HG03354 (cell line): ENCODE results near the gene SLC7A6.

ENCODE experiments used
- ATAC-seq: cut with Tn5 transposase; IDR thresholded peaks from one replicate; pipeline ENCODE4 v1.9.1; 2021; ENCODE audit warnings: mild to moderate bottlenecking; ENCODE audit not compliant: unreplicated experiment, poor library complexity, severe bottlenecking

Gene SLC7A6

GRCh38 chr16:68335175-68335574, 70.8 kb downstream of the SLC7A6 start:
- no peak for ATAC-seq

- ATAC-seq: no peak
Observed at GRCh38 chr16:68338326-68339119, 74.2 kb downstream of the SLC7A6 start.

GRCh38 chr16:68339214-68339613, 74.9 kb downstream of the SLC7A6 start:
- no peak for ATAC-seq

DNA sequence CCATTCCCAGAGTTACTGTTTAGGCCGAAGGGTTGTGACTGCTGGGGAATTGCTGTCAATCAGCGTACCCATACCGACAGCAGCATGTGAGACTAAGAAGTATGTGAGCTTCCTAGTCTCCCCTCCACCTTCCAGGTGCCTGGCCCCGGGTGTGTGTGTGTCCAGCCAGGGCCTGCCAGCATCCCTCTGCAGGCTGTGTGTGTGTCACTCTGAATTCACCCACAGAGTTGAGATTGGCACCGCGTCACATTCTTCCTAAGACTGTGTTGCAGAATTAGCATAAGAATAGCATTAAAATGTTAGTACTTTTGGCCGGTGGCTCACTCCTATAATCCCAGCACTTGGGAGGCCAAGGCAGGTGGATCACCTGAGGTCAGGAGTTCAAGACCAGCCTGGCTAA, 78.3 kb downstream of the SLC7A6 start:
- no peak for ATAC-seq

DNA sequence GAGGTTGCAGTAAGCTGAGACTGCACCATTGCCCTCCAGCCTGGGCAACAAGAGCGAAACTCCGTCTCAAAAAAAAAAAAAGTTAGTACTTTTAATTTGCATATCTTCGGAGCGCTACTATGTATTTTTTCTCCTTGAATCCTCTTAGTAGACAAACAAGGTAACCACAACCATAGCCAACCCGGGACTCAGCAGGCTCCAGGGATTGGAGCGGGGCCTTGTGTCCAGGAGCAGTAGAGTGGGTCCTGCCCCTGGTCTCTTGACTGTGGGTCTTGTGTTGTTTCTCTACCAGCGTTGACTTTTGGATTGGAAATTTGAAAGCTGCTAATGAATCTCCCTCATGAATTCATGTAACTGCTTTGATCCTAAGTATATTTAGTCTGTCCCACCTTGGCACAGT, 78.8 kb downstream of the SLC7A6 start:
- no peak for ATAC-seq

GRCh38 chr16:68344252-68344651, 79.9 kb downstream of the SLC7A6 start:
- no peak for ATAC-seq

GRCh38 chr16:68345351-68345810, 81.1 kb downstream of the SLC7A6 start:
- no peak for ATAC-seq

DNA sequence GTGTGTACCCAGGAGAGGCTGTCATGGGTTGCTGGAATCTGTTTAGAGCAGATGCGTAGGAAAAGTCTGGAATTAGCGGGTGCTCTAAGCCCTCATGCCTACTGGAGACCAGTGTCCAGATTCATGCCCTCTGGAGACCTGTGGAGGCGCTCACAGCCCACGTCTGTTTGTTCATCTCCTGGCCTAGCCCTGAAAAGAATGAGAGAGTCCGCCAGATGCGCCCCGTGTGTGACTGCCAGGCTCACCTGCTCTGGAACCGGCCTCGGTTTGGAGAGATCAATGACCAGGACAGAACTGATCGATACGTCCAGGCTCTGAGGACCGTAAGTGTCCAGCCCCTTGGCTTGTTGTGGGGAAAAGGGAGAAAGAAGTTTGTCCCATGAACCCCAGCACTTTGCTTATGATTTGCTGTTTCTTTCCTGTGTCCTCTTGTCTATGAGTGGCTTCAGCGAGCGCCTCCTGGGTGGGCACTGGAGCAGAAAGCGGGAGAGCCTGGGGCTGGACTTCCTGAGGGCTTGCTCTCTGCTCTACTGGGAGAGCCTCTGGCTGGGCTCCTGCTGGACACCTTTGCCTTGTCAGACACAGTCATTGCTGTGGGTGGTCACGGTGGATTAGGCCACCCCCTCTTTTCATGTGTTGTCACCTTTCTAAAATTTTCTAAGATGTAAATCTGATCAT, 81.8 kb downstream of the SLC7A6 start:
- ATAC-seq: no peak

DNA sequence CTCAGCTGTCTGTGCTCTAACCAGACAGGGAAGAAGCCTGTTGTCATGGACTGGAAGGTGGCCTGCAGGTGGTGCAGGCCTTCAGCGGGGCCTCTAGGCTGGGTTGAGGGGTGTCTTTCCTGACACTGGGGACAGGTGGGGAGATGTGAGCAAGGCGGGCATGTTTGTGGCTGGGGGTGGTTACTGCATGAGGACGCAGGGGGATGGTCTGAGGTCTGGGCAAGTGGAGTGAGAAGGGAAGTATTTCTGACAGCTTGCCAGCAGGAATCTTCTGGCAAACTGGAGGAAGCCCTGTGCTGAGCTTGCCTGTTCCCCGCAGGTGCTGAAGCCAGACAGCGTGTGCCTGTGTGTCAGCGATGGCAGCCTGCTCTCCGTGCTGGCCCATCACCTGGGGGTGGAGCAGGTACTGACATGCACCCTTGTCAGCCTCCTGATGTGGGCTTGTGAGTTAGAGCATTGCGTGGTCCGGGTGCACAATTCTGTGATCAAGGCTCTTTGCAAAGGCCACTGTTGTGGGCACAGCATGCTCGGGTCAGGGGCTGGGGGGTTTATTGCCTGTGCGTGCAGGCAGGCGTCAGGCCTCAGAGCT, 82.7 kb downstream of the SLC7A6 start:
- no peak for ATAC-seq

- ATAC-seq: no peak
Observed at GRCh38 chr16:68347605-68348004, 83.3 kb downstream of the SLC7A6 start.

DNA sequence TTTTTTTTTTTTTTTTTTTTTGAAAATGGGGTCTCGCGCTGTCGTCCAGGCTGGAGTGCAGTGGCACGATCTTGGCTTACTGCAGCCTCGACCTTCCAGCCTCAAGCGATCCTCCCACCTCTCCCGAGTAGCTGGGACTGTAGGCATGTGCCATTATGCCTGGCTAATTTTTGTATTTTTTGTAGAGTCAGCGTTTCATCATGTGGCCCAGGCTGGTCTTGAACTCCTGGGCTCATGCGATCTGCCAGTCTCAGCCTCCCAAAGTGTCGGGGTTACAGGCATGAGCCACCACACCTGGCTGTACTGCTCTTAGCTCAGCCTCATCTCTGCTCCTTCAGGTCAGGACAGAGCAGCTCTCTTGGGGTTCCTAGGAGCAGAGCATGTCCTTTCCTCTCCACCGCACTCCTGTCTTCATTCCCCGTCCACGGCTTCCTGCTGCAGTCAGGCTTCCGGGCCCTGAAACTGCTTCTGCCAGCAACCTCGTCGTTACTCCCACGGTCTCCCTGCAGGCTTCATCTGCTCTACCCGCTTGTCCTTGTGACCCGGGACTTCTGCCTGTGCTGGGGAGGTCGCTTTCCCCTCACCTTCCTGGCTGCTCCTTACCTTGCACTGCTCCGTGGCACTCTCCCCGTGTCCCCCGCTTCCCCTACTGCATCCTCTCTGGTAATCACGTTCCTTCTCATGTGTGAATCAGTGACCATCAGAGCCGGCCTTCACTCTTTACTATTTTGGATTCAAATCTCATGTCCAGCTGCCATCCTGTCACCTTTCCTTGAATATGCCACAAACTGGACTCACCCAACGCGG, 84.5 kb downstream of the SLC7A6 start:
- ATAC-seq: no peak

- ATAC-seq: no peak
Observed at GRCh38 chr16:68349838-68350410, 85.6 kb downstream of the SLC7A6 start.

- no peak for ATAC-seq
Observed at GRCh38 chr16:68350813-68351350, 86.6 kb downstream of the SLC7A6 start.
